HG03571 (cell line): ENCODE data around the gene ZBTB25.

Source experiments
- ATAC-seq: cut with Tn5 transposase; IDR thresholded peaks from one replicate; pipeline ENCODE4 v1.9.1; 2021; ENCODE audit not compliant: unreplicated experiment

The ZBTB25 gene

GRCh38 chr14:64444984-64445845 lies 58.4 kb downstream of the ZBTB25 start:
- ATAC-seq: peak; percentile 96

- no peak for ATAC-seq
These were observed 59.5 kb downstream of the ZBTB25 start for GRCh38 chr14:64444140-64444539.

- no peak for ATAC-seq
These were observed 61.2 kb downstream of the ZBTB25 start for GRCh38 chr14:64442300-64442988.

DNA sequence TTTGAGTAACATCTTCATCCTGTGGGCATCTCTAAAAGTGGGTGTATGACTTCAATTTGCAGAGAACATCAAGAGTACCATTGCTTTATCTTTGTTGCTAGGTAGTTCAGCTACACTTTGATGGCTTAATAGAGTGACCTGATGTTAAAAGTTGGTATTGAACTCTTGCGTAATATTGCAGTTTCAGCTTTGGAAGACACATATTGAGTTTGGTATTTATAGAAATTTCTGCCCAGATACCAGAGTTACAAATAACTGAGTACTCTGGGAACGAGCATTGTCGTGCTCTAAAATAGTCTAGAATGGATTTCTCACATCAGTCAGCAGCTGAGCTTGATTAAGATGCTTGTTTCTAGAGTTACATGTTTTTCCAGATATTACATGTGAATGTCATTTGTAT lies 63.1 kb downstream of the ZBTB25 start:
- no peak for ATAC-seq

- no peak for ATAC-seq
These were observed 64.5 kb downstream of the ZBTB25 start for GRCh38 chr14:64439141-64439540.

DNA sequence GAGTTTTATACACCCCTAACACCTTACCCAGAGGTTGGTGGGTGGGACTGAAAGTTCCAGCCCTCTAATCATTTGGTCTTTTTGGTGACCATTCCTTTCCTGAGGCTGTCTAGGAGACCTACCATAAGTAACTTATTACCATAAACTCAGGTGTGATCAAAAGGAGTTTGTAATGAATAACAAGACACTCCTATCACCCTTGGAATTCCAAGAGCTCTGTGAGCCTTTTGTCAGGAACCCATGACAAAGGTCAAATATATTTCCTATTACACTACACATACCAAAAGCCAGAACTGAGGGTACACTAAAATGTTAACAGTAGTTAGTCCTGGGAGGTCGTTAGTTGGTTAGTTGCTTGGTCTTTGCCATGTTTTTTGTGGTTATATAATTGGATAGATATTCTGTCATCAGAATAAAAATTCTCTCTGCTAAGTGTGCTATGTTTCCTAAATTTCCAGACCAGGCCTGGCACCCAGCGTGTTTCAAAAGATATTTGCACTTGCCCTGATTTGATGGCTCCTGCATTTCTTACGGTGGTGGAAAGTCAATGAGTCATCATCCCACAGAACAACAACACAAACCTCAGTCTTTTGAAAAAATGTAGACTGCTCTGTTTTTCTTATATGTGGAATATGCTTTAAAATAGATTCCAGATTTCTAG lies 65.3 kb downstream of the ZBTB25 start:
- no peak for ATAC-seq

- ATAC-seq: no peak
These were observed 69.1 kb downstream of the ZBTB25 start for GRCh38 chr14:64434528-64434927.

GRCh38 chr14:64423987-64424386 lies 79.7 kb downstream of the ZBTB25 start:
- ATAC-seq: no peak

- no peak for ATAC-seq
These were observed 80.9 kb downstream of the ZBTB25 start for GRCh38 chr14:64422756-64423155.

DNA sequence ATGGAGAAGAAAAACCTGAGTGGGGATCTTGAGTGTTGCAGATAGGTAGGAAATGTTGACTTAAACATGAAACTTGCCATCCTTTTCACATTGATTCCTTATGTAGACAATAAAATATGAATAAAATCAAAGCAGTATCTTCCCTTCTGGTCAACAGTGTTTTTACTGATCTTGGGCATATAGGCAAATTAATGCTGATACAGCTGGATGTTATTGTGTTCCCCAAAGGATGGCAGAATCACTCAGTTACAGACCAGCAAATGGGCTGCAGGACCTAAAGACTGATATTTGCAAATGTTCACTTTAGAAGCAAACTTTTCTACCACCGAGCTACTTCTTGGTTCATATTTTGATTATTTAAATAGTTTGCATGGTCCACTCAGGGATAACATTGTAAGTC lies 81.6 kb downstream of the ZBTB25 start:
- no peak for ATAC-seq

DNA sequence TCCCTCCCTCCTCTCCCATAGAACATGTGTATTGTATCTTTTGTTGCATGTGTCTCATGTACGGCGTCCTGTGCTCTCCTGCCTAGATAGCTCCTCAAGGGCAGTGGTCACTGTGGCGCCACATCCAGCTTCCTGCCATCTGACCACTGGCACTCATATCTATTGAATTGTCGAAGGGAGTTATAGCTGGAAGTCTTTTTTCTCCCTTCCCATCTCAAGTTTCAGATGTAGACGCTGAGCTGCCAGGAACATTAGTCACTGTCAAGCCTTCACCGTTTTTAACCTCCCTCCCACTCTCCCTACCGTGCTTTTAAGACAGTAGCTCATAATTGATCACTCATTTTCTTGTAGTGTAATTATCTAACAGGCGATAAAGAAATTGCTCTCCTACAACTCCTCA lies 82.5 kb downstream of the ZBTB25 start:
- no peak for ATAC-seq

DNA sequence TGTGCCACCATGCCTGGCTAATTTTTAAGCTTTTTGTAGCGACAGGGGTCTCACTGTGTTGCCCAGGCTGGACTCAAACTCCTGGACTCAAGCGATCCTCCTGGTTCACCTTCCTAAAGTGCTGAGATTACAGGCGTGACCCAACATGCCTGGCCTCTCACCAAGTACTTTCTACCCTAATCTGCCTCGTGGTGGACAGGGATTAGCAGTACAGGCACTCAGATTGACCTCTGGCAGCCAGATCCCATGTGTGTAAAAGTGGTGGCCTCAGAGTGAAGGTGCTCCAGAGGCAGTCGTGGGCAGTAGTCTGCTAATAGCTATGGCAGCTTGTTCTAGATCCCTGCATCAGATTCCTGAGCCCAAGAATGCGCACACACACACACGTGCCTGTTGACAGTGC lies 84.6 kb downstream of the ZBTB25 start:
- ATAC-seq: no peak

DNA sequence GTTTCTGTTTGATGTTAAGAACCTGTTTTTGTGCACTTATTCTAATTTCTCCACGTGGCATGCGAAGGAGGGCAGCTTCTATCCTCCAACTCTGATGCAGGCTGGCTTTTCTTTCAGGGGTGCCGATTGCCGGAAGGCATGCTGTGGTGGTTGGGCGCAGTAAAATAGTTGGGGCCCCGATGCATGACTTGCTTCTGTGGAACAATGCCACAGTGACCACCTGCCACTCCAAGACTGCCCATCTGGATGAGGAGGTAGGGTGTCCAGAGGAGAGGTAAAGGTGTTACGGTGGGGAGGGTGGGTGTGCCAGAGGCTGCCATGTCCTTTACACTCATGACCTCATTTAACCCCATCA lies 85.9 kb downstream of the ZBTB25 start:
- ATAC-seq: no peak

DNA sequence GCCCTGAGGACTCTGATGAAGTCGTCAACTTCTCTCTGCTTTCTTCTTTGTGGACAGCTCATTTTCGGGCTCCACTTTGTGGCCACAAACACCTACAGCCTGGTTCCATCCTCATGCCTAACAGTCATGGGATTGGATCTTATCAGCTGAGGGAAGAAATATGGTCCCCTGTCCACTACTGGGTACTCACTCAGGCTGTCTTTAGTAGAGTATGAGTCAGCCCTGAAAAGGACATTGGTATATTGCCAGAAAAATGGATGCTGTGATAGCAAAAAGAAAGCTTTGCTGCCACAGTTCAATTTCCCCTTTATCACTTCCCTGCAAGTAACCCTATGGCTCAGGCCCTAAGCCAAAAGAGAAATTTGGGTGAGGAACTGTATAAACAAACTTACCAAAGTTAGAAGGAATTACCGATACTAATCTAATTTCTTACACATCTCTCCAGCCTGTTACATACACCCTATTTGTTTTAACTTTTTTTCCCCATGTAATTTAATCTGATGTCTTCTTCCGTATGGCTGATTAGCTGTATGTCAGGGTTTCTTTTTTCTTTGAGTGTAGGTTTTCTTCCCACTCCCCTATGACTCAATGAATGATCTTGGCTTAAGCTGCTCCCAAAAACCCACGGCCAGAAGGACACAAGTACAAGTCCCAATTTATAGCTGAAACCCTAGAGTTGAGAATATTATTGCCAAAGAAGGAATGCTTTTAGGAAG lies 86.4 kb downstream of the ZBTB25 start:
- ATAC-seq: no peak

GRCh38 chr14:64416348-64416932 lies 87.2 kb downstream of the ZBTB25 start:
- no peak for ATAC-seq

- ATAC-seq: no peak
These were observed 91.4 kb downstream of the ZBTB25 start for GRCh38 chr14:64412237-64412636.

GRCh38 chr14:64411001-64411400 lies 92.6 kb downstream of the ZBTB25 start:
- ATAC-seq: no peak

DNA sequence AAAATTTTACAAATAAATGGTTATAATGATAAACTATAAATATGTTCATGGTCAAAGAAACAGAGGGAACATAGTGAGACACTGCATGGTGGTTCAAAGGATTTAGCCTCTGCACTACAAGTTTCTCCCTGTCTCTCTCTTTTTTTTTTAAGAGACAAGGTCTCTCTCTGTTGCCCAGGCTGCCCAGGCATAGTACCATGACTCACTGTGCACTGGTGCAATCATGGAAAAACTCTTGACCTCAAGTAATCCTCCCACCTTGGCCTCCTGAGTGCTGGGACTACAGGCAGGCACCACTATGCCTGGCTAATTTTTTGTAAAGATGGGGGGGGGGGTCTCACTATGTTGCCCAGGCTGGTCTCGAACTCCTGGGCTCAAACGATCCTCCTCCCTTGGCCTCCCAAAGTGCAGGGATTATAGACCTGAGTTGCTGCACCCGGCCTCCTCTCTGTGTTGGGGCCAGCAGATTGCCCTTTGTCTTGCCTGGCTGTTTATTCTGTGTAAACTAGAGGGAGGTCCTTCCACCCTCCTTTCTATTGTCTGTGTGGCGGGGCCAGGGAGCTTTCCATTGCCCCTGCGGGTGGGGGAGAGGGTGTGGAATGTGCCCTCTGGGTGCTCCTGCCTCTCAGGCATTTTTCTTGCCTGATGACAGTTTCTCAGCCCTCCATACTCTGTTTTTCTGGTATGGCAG lies 93.4 kb downstream of the ZBTB25 start:
- no peak for ATAC-seq

GRCh38 chr14:64409126-64409920 lies 94.3 kb downstream of the ZBTB25 start:
- no peak for ATAC-seq

GRCh38 chr14:64407329-64407728 lies 96.3 kb downstream of the ZBTB25 start:
- no peak for ATAC-seq
